Ishikawa (cell line): Measurements from ENCODE around the gene LRRC1.

Experiments
- CEBPB ChIP-seq: IDR thresholded peaks from 2 replicates; pipeline ENCODE4 v1.6.1; 2012
- CREB1 ChIP-seq: IDR thresholded peaks from 2 replicates; pipeline ENCODE4 v1.6.1; 2012; ENCODE audit warnings: low read depth
- EGR1 ChIP-seq: IDR thresholded peaks from 2 replicates; pipeline ENCODE4 v1.6.1; 2012
- EP300 ChIP-seq: IDR thresholded peaks from 2 replicates; pipeline ENCODE4 v1.6.1; 2012; ENCODE audit warnings: borderline replicate concordance
- FOXM1 ChIP-seq: IDR thresholded peaks from 2 replicates; pipeline ENCODE4 v1.6.1; 2012; ENCODE audit warnings: low read depth, borderline replicate concordance
- NFIC ChIP-seq: IDR thresholded peaks from 2 replicates; pipeline ENCODE4 v1.6.1; 2012
- RAD21 ChIP-seq: IDR thresholded peaks from 2 replicates; pipeline ENCODE4 v1.6.1; 2012; ENCODE audit warnings: low read depth
- TAF1 ChIP-seq: IDR thresholded peaks from 2 replicates; pipeline ENCODE4 v1.6.1; 2012; ENCODE audit warnings: low read depth, mild to moderate bottlenecking
- TCF12 ChIP-seq: IDR thresholded peaks from 2 replicates; pipeline ENCODE4 v1.6.1; 2012; ENCODE audit warnings: low read depth
- TEAD4 ChIP-seq: IDR thresholded peaks from 2 replicates; pipeline ENCODE4 v1.6.1; 2012
- YY1 ChIP-seq: IDR thresholded peaks from 2 replicates; pipeline ENCODE4 v1.6.1; 2012; ENCODE audit warnings: low read depth
- ZBTB7A ChIP-seq: IDR thresholded peaks from 2 replicates; pipeline ENCODE4 v1.6.1; 2012; ENCODE audit warnings: low read depth
- TF ChIP-seq, protein P1 (sequence below): IDR thresholded peaks from 2 replicates; pipeline ENCODE4 v1.6.1; 2012
- TF ChIP-seq, protein P2 (sequence below): IDR thresholded peaks from 2 replicates; pipeline ENCODE4 v1.6.1; 2012; ENCODE audit warnings: low read depth, mild to moderate bottlenecking
- TF ChIP-seq, protein P3 (sequence below): IDR thresholded peaks from 2 replicates; pipeline ENCODE4 v1.6.1; 2012

LRRC1 gene

DNA sequence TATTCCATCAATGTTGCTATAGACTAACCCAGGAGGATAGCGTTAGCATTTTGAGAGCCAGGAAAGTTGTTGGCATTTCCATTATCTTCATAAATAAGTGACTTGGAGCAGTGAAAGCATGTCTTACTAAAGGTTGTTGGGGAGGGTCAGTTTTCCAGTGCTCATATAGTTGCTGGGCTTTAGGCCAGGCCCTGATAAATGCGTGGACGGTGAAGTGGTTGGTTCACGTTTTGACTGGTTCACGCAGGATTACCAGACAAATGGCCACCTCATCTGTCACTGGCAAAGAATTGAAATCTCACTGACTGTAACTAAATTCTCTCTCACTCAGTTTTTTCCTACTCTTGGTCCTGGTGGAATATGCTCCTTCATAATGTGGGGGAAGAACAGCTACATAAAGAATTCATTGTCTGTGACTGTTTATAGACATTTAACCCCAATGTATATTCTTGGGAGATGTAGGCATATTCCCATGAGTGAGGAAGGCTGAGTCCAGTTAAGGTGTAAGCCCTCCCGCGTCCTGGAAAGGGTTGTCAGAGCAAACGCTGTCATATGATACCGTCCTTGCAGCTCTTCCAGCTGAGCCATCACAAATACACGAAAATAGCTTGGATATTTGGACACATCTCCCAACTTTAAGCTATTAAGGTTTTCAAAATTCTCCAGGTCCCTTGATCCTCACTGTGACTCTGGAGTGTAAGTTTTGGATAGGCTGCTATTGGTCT is 27.8 kb downstream of the LRRC1 start:
- TF ChIP-seq NFIC, result no peak
- TF ChIP-seq, protein P1, sequence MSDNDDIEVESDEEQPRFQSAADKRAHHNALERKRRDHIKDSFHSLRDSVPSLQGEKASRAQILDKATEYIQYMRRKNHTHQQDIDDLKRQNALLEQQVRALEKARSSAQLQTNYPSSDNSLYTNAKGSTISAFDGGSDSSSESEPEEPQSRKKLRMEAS, result no peak
- TF ChIP-seq FOXM1, result no peak
- TF ChIP-seq, protein P2, sequence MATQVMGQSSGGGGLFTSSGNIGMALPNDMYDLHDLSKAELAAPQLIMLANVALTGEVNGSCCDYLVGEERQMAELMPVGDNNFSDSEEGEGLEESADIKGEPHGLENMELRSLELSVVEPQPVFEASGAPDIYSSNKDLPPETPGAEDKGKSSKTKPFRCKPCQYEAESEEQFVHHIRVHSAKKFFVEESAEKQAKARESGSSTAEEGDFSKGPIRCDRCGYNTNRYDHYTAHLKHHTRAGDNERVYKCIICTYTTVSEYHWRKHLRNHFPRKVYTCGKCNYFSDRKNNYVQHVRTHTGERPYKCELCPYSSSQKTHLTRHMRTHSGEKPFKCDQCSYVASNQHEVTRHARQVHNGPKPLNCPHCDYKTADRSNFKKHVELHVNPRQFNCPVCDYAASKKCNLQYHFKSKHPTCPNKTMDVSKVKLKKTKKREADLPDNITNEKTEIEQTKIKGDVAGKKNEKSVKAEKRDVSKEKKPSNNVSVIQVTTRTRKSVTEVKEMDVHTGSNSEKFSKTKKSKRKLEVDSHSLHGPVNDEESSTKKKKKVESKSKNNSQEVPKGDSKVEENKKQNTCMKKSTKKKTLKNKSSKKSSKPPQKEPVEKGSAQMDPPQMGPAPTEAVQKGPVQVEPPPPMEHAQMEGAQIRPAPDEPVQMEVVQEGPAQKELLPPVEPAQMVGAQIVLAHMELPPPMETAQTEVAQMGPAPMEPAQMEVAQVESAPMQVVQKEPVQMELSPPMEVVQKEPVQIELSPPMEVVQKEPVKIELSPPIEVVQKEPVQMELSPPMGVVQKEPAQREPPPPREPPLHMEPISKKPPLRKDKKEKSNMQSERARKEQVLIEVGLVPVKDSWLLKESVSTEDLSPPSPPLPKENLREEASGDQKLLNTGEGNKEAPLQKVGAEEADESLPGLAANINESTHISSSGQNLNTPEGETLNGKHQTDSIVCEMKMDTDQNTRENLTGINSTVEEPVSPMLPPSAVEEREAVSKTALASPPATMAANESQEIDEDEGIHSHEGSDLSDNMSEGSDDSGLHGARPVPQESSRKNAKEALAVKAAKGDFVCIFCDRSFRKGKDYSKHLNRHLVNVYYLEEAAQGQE, result no peak
- TF ChIP-seq CEBPB, result no peak
- no peak for TF ChIP-seq ZBTB7A
- no peak for TF ChIP-seq YY1
- no peak for TF ChIP-seq CREB1
- TF ChIP-seq RAD21, result no peak
- TF ChIP-seq TEAD4, result no peak
- TF ChIP-seq TAF1, result no peak
- TF ChIP-seq EGR1, result no peak
- TF ChIP-seq TCF12, result no peak
- TF ChIP-seq, protein P3, sequence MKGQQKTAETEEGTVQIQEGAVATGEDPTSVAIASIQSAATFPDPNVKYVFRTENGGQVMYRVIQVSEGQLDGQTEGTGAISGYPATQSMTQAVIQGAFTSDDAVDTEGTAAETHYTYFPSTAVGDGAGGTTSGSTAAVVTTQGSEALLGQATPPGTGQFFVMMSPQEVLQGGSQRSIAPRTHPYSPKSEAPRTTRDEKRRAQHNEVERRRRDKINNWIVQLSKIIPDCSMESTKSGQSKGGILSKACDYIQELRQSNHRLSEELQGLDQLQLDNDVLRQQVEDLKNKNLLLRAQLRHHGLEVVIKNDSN, result no peak
- TF ChIP-seq EP300, result no peak

DNA sequence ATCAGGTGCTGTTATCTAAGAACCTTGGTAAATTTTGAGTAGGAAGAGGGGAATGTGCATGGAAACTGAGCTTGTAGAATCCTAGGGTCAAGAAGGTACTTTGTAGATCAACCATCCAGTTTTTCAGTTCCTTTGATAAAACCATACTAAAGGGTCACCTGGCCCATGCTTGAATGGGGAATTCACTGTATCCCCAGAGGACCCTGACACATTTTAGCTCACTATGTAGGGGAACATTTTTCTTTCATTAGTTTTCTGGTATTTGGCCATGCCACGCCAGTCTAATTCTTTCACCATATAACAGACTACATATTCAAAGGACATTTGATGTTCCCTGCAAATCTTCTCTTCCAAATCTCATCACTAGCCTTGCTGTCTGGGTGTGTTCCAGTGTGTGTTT is 29.9 kb downstream of the LRRC1 start:
- TF ChIP-seq RAD21, result no peak
- TF ChIP-seq TEAD4, result no peak
- no peak for TF ChIP-seq YY1
- TF ChIP-seq NFIC, result no peak
- TF ChIP-seq EP300, result no peak
- TF ChIP-seq FOXM1, result no peak
- no peak for TF ChIP-seq CEBPB
- TF ChIP-seq ZBTB7A, result no peak
- TF ChIP-seq, protein P2, result no peak
- TF ChIP-seq EGR1, result no peak

DNA sequence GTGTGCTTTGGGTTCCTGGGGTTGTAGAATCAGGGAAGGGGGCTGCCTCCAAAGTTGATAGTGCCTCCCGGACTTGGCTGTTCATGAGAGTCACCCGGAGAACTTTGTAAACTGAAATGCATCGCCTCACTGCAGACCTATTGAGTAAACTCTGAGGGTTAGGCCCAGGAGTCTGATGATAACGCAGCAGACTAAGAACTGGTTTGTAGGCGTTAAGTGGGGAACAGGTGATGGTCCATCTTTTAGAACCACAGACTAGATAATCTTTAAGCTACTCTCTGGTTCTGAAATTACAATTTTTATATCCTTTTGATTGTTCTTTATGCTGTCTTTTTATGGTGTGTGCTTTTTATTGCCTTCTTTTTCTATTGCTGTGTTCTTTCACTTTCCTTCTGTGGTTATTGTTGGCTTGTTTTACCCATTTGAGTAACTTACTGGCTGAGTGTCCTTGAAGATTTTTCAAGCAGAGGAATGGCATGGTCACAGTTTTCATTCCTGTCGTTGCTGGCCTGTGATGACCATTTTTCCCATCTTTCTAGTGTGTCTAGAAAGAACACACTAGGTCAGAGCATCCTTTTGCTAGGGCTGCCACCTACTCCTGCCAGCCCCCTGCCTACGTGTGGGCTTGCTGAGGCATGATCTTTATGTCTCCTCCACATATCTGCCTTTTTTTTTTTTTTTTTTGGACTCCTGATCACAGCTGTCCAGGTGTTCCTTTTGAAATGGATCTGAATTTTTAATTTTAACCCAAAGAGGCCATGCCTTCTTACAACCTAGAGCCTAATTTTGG is 30.9 kb downstream of the LRRC1 start:
- TF ChIP-seq, protein P3, result no peak
- no peak for TF ChIP-seq CEBPB
- no peak for TF ChIP-seq FOXM1
- TF ChIP-seq NFIC, result no peak
- TF ChIP-seq CREB1, result no peak
- no peak for TF ChIP-seq EP300
- TF ChIP-seq, protein P1, result no peak
- no peak for TF ChIP-seq EGR1
- TF ChIP-seq, protein P2, result no peak
- no peak for TF ChIP-seq RAD21
- no peak for TF ChIP-seq TAF1
- TF ChIP-seq YY1, result no peak
- no peak for TF ChIP-seq TEAD4
- TF ChIP-seq TCF12, result no peak
- no peak for TF ChIP-seq ZBTB7A

DNA sequence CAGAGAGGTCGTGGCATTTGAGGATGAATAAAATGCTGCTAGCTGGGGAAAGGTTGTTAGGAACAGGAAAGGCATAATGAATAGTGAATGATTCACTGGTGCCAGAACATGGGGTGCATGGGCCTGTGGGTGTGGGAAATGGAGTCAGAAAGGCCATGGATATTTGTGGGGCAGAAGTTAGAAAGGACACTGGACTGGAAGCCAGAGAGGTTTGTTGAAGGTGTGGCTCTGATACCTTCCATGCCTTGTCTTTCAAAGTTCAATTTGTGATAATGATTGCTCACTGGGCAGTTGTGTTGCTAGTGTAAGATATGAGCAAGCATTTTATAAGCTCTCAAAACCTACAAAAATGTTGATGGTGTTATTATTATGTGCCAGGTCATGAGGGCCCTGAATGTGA is 32.7 kb downstream of the LRRC1 start:
- TF ChIP-seq TEAD4 (no peak), TAF1 (no peak), CREB1 (no peak), FOXM1 (no peak), NFIC (no peak), ZBTB7A (no peak), YY1 (no peak), RAD21 (no peak), EGR1 (no peak), CEBPB (no peak), EP300 (no peak), TCF12 (no peak)
- TF ChIP-seq, protein P2, result no peak
- TF ChIP-seq, protein P3, result no peak
- TF ChIP-seq, protein P1, result no peak
